T-helper 2 cell treated with Interferon-gamma antibody and Interleukin-4, amounts not matched to agents 100 ng/mL and 5 ng/mL, for 36 hours (primary cell): ENCODE results near the gene CMTM5. TPM values are rescaled to one million over a fixed set of nuclear protein-coding genes. Genes with fewer than 3 reads are reported as not detected.
"Not testable (repeated sequence)": the region's sequence is repeated elsewhere in the genome, so short reads cannot be mapped to it uniquely, and the experiment has no call there.

Experiments
- intact Hi-C: fragments of 100-400 bp; cut with micrococcal nuclease; formaldehyde crosslinking; loops from one replicate; pipeline ENCODE4 v1.15.1; 2023
- total RNA-seq: library from RNA; stranded (reverse); gene quantifications from 2 replicates; pipeline ENCODE4 v1.2.3, GENCODE V29; 2022

CMTM5 gene
- total RNA-seq, 1 donor from 2014 or later, result not detected

- intact Hi-C loops, result no loop called here
Measured at GRCh38 chr14:23398348-23398747, 21.5 kb downstream of the CMTM5 start.

GRCh38 chr14:23399136-23399535 is 22.3 kb downstream of the CMTM5 start:
- intact Hi-C loops, result no loop called here

GRCh38 chr14:23399591-23399990 is 22.7 kb downstream of the CMTM5 start:
- intact Hi-C loops, result no loop called here

- intact Hi-C loops, result not testable (repeated sequence)
Measured at GRCh38 chr14:23400496-23401149, 23.8 kb downstream of the CMTM5 start.

- intact Hi-C loops, result no loop called here
Measured at GRCh38 chr14:23401291-23401690, 24.4 kb downstream of the CMTM5 start.

GRCh38 chr14:23402296-23403138 is 25.7 kb downstream of the CMTM5 start:
- intact Hi-C loops, result no loop called here

- intact Hi-C loops, result no loop called here
Measured at GRCh38 chr14:23403139-23403438, 26.2 kb downstream of the CMTM5 start.

GRCh38 chr14:23403908-23404307 is 27.1 kb downstream of the CMTM5 start:
- intact Hi-C loops, result no loop called here

GRCh38 chr14:23404331-23404900 is 27.6 kb downstream of the CMTM5 start:
- intact Hi-C loops, result no loop called here

GRCh38 chr14:23405096-23405495 is 28.2 kb downstream of the CMTM5 start:
- intact Hi-C loops, result no loop called here

GRCh38 chr14:23405516-23406025 is 28.7 kb downstream of the CMTM5 start:
- intact Hi-C loops, result no loop called here

GRCh38 chr14:23406244-23406643 is 29.4 kb downstream of the CMTM5 start:
- intact Hi-C loops, result no loop called here

GRCh38 chr14:23406725-23407355 is 30.0 kb downstream of the CMTM5 start:
- intact Hi-C loops, result no loop called here

- intact Hi-C loops, result no loop called here
Measured at GRCh38 chr14:23407516-23408306, 30.9 kb downstream of the CMTM5 start, which contains the start of gene MYH6. MYH6 (minus strand) TSS chr14:23408273; CDS start chr14:23407223, 1,050 bp downstream.

- intact Hi-C loops, result no loop called here
Measured at GRCh38 chr14:23408307-23408630, 31.4 kb downstream of the CMTM5 start.

GRCh38 chr14:23409475-23409874 is 32.6 kb downstream of the CMTM5 start:
- intact Hi-C loops, result no loop called here

- intact Hi-C loops, result no loop called here
Measured at GRCh38 chr14:23409966-23410635, 33.3 kb downstream of the CMTM5 start.

- intact Hi-C loops, result no loop called here
Measured at GRCh38 chr14:23411563-23412525, 35.0 kb downstream of the CMTM5 start.

- intact Hi-C loops, result no loop called here
Measured at GRCh38 chr14:23413681-23414080, 36.8 kb downstream of the CMTM5 start.
